ENCODE data around the gene FSD1L.

- no peak for TF ChIP-seq CTCF (IDR thresholded peaks at IDR 0.05; ENCODE audit: low read depth, low read length)
- no peak for TF ChIP-seq EZH2phosphoT487 (IDR thresholded peaks at IDR 0.05; ENCODE audit: low read depth)
These were observed 434 bp upstream of the FSD1L start for GRCh38 chr9:105447386-105447813.

Measured in OCI-LY3 (cell line).